ENCODE data around the gene BBX. TPM values are rescaled to one million over a fixed set of nuclear protein-coding genes. Genes with fewer than 3 reads are reported as not detected.

The BBX gene
- total RNA-seq, 1 donor from 2014 or later, result 41.3 TPM

GRCh38 chr3:107524326-107524840, 1.6 kb downstream of the BBX start:
- TF ChIP-seq CTCF (IDR thresholded peaks at IDR 0.05; ENCODE audit: borderline replicate concordance), result no peak
- no peaks in the 10 kb centered on the region for H3K36me3 ChIP-seq
- peaks cover 43% of the 10 kb centered on the region for H3K4me1 ChIP-seq
- no peaks in the 10 kb centered on the region for H3K9me3 ChIP-seq (replicated peaks)
- peak overlapping the region; percentile 93 for H3K27ac ChIP-seq (replicated peaks)
- DNase-seq, result no peak
- no peaks in the 10 kb centered on the region for H3K27me3 ChIP-seq (ENCODE audit: low read depth)
- H3K4me3 ChIP-seq, result peak overlapping the region; percentile 87
- intact Hi-C loops (cut with micrococcal nuclease), result no loop called here

DNA sequence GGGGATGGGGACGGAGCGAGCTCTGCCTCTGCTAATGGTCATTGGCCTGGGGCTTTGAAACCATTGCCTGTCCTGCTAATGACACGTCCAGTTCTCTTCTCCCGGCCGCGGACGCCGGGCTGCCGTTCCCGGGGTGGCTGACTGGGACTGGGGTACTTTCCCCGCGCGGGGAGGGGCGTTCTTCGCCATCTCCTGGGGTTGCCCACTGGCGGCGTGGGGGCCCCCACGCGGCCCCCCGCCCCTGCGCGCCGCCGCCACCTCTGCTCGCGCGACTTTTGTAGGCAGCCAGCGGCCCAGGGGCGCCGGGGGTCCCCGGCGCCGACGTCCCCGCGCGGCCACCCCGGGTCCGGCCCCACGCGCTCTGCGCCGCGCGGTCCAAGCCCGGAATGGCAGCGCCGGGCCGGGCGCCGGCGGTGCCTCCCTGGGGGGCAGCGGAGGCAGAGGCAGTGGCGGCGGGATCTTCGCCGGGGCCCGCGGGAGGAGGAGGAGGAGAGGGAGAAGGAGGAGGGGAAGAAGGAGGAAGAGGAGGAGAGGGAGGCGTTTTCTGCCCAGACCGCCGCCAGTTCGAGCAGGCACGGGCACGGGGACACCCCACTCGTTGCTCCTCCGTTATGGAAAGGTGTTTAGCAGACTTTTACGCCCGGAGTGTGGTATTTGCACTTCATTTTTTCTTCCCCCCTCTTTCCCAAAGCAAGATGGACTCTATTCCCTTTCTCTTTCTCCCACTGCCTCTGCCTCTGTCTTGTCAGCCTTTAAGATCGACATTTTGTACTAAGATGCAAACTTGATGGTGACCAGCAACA, 2.3 kb downstream of the BBX start:
- H3K27me3 ChIP-seq (ENCODE audit: low read depth), result no peaks in the 10 kb centered on the region
- peak overlapping the region; percentile 87 for H3K4me3 ChIP-seq
- DNase-seq, result peak; percentile 49
- intact Hi-C loops (cut with micrococcal nuclease), result no loop called here
- H3K9me3 ChIP-seq (replicated peaks), result no peaks in the 10 kb centered on the region
- no peak for TF ChIP-seq CTCF (IDR thresholded peaks at IDR 0.05; ENCODE audit: borderline replicate concordance)
- peaks cover 43% of the 10 kb centered on the region for H3K4me1 ChIP-seq
- H3K36me3 ChIP-seq, result no peaks in the 10 kb centered on the region
- H3K27ac ChIP-seq (replicated peaks), result peak overlapping the region; percentile 93

GRCh38 chr3:107525644-107526305, 3.0 kb downstream of the BBX start:
- peak overlapping the region; percentile 93 for H3K27ac ChIP-seq (replicated peaks)

GRCh38 chr3:107531917-107532469, 9.2 kb downstream of the BBX start:
- H3K4me1 ChIP-seq, result peaks cover 7% of the 10 kb centered on the region
- H3K27me3 ChIP-seq (ENCODE audit: low read depth), result no peaks in the 10 kb centered on the region

More at GRCh38 chr3:107525644-107526305, 3.0 kb downstream of the BBX start:
- Histone ChIP-seq H3K9me3 (replicated peaks) (no peaks in the 10 kb centered on the region), H3K4me3 (peak overlapping the region; percentile 87), H3K27me3 (ENCODE audit: low read depth) (no peaks in the 10 kb centered on the region), H3K36me3 (no peaks in the 10 kb centered on the region), H3K4me1 (peaks cover 43% of the 10 kb centered on the region)
- intact Hi-C loops (cut with micrococcal nuclease), result no loop called here
- peak; percentile 15 for DNase-seq
- TF ChIP-seq CTCF (IDR thresholded peaks at IDR 0.05; ENCODE audit: borderline replicate concordance), result no peak

More at GRCh38 chr3:107531917-107532469, 9.2 kb downstream of the BBX start:
- intact Hi-C loops (cut with micrococcal nuclease), result no loop called here
- no peak overlapping the region for H3K27ac ChIP-seq (replicated peaks)
- no peak for TF ChIP-seq CTCF (IDR thresholded peaks at IDR 0.05; ENCODE audit: borderline replicate concordance)
- H3K9me3 ChIP-seq (replicated peaks), result no peaks in the 10 kb centered on the region
- H3K36me3 ChIP-seq, result no peaks in the 10 kb centered on the region
- no peak overlapping the region for H3K4me3 ChIP-seq
- DNase-seq, result no peak

Data from left ventricle myocardium inferior (tissue), 1 donor.